Stimulated activated CD8-positive, alpha-beta memory T cell treated with anti-CD3 and anti-CD28 coated beads, Interleukin-15, amount 100 ng/mL, for 1 hour (primary cell): ENCODE measurements around the gene DESI1.
"Not testable (repeated sequence)": the region's sequence is repeated elsewhere in the genome, so short reads cannot be mapped to it uniquely, and the experiment has no call there.

Experiments used
- DNase-seq: peaks from one replicate; pipeline ENCODE4 v3.0.0-alpha.2; 2020; ENCODE audit warnings: low read depth

The DESI1 gene

GRCh38 chr22:41620589-41621098 is at the start of gene DESI1:
Gene DESI1 (minus strand): TSS chr22:41621043. CDS start chr22:41620839, 204 bp downstream.
- DNase-seq = peak; percentile 2

GRCh38 chr22:41668971-41669911 is 48.4 kb upstream of the DESI1 start:
- DNase-seq = no peak

GRCh38 chr22:41664951-41665350 is 44.1 kb upstream of the DESI1 start:
- DNase-seq = no peak

- no peak for DNase-seq
These were observed 43.6 kb upstream of the DESI1 start for GRCh38 chr22:41664490-41664889.

GRCh38 chr22:41663594-41663993 is 42.8 kb upstream of the DESI1 start:
- not testable (repeated sequence) for DNase-seq

GRCh38 chr22:41661713-41662112 is 40.9 kb upstream of the DESI1 start:
- no peak for DNase-seq

- DNase-seq = no peak
These were observed 40.2 kb upstream of the DESI1 start for GRCh38 chr22:41661088-41661487.

- no peak for DNase-seq
These were observed 39.6 kb upstream of the DESI1 start for GRCh38 chr22:41660416-41660815.

- DNase-seq = no peak
These were observed 39.1 kb upstream of the DESI1 start for GRCh38 chr22:41659941-41660340.

GRCh38 chr22:41658869-41659268 is 38.0 kb upstream of the DESI1 start:
- DNase-seq = no peak

GRCh38 chr22:41657709-41658108 is 36.9 kb upstream of the DESI1 start:
- DNase-seq = no peak

- no peak for DNase-seq
These were observed 35.7 kb upstream of the DESI1 start for GRCh38 chr22:41656556-41656955.

- no peak for DNase-seq
These were observed 33.5 kb upstream of the DESI1 start for GRCh38 chr22:41654322-41654721.

GRCh38 chr22:41650821-41651220 is 30.0 kb upstream of the DESI1 start:
- no peak for DNase-seq

GRCh38 chr22:41650229-41650628 is 29.4 kb upstream of the DESI1 start:
- DNase-seq = no peak

- DNase-seq = no peak
These were observed 27.6 kb upstream of the DESI1 start for GRCh38 chr22:41648432-41648831.

- DNase-seq = no peak
These were observed 26.9 kb upstream of the DESI1 start for GRCh38 chr22:41647771-41648170.

- no peak for DNase-seq
These were observed 21.7 kb upstream of the DESI1 start for GRCh38 chr22:41642331-41643110.

GRCh38 chr22:41641854-41642253 is 21.0 kb upstream of the DESI1 start:
- DNase-seq = no peak

GRCh38 chr22:41638748-41639147 is 17.9 kb upstream of the DESI1 start:
- DNase-seq = no peak

GRCh38 chr22:41638124-41638523 is 17.3 kb upstream of the DESI1 start:
- no peak for DNase-seq

GRCh38 chr22:41637623-41638022 is 16.8 kb upstream of the DESI1 start:
- DNase-seq = not testable (repeated sequence)

GRCh38 chr22:41636467-41636866 is 15.6 kb upstream of the DESI1 start:
- no peak for DNase-seq
